Central memory CD8-positive, alpha-beta T cell (primary cell): ENCODE measurements around the gene RANBP2.

ENCODE experiments used
- ATAC-seq: fragments of 150-1000 bp; cut with Tn5 transposase; replicated peaks from 2 replicates; pipeline ENCODE4 v1.10.0; 2022; ENCODE audit warnings: mild to moderate bottlenecking, moderate FRiP score, moderate number of reproducible peaks; ENCODE audit not compliant: poor library complexity, severe bottlenecking; ENCODE audit errors: extremely low read depth
- DNase-seq, 2 donors: peaks; one replicate each; pipeline ENCODE4 v3.0.0; 2021; ENCODE audit warnings: low spot score in 2 of 2
- H3K27ac Mint-ChIP-seq: one replicate; pipeline ENCODE4 v1.8.0; 2022; ENCODE audit warnings: low read depth, mild to moderate bottlenecking, moderate library complexity, mixed read lengths
- H3K27me3 Mint-ChIP-seq: one replicate; pipeline ENCODE4 v1.8.0; 2022; ENCODE audit warnings: mixed read lengths
- H3K36me3 Mint-ChIP-seq: one replicate; pipeline ENCODE4 v1.8.0; 2022; ENCODE audit warnings: mild to moderate bottlenecking, moderate library complexity, mixed read lengths; ENCODE audit not compliant: insufficient read depth
- H3K4me1 Mint-ChIP-seq: one replicate; pipeline ENCODE4 v1.8.0; 2022; ENCODE audit warnings: mixed read lengths
- H3K4me3 Mint-ChIP-seq: one replicate; pipeline ENCODE4 v1.8.0; 2022; ENCODE audit warnings: mild to moderate bottlenecking, moderate library complexity, mixed read lengths
- H3K9me3 Mint-ChIP-seq: one replicate; pipeline ENCODE4 v1.8.0; 2022; ENCODE audit warnings: mixed read lengths

RANBP2 gene

DNA sequence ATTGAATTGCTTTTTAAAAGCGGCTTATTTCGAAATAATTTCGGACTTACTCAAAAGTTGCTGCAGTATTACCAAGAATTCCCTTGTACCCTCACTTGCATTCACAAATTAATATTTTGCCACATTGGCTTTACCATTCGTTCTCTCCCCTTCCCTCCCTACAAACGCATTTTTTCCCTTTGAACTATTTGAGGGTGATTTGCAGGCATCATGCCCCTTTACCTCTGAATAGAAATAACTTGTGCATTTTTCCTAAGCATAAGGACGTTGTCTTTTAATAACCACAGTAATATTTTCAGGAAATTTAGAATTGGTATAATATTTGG is 67.9 kb downstream of the RANBP2 start:
- Mint-ChIP-seq H3K9me3 (no peaks in the 10 kb centered on the region), H3K27ac (peak overlapping the region; percentile 68), H3K4me3 (peak overlapping the region; percentile 97), H3K27me3 (no peaks in the 10 kb centered on the region), H3K36me3 (peaks cover 29% of the 10 kb centered on the region), H3K4me1 (peaks cover 14% of the 10 kb centered on the region)
- ATAC-seq, result no peak
- no peak for DNase-seq

- Mint-ChIP-seq H3K27ac (no peak overlapping the region), H3K4me1 (no peaks in the 10 kb centered on the region), H3K36me3 (peaks cover 20% of the 10 kb centered on the region)
Observed at GRCh38 chr2:108803045-108803736, 83.9 kb downstream of the RANBP2 start.

DNA sequence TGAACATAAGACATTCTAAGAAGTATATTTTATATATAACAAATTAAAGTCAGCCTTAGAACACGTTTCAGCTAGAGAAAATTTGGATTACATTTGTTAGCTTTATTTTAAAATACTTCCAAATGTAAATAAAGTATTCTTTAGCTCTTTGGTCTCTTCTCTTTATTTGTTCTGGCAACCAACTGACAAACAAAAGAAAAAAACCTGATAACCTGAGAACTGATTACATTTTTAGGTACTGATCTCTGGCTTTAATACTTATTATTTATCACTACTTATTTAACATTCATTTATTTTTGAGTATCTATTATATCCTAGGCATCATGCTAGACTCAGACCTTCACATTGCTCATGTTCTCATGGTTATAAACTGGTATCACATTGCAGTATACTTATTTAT is 85.8 kb downstream of the RANBP2 start:
- ATAC-seq, result no peak
- Mint-ChIP-seq H3K27me3 (no peaks in the 10 kb centered on the region), H3K4me1 (no peaks in the 10 kb centered on the region), H3K9me3 (peaks cover 1% of the 10 kb centered on the region), H3K4me3 (no peak overlapping the region), H3K36me3 (peaks cover 15% of the 10 kb centered on the region), H3K27ac (no peak overlapping the region)
- DNase-seq, result no peak

More at GRCh38 chr2:108803045-108803736, 83.9 kb downstream of the RANBP2 start:
- DNase-seq (no peak), ATAC-seq (no peak)
- no peak overlapping the region for H3K4me3 Mint-ChIP-seq
- no peaks in the 10 kb centered on the region for H3K27me3 Mint-ChIP-seq
- no peaks in the 10 kb centered on the region for H3K9me3 Mint-ChIP-seq

- no peak for DNase-seq
- no peaks in the 10 kb centered on the region for H3K4me1 Mint-ChIP-seq
- no peaks in the 10 kb centered on the region for H3K27me3 Mint-ChIP-seq
- no peak overlapping the region for H3K4me3 Mint-ChIP-seq
- peaks cover 16% of the 10 kb centered on the region for H3K36me3 Mint-ChIP-seq
- peaks cover 7% of the 10 kb centered on the region for H3K9me3 Mint-ChIP-seq
- no peak overlapping the region for H3K27ac Mint-ChIP-seq
- no peak for ATAC-seq
Observed at GRCh38 chr2:108805782-108806181, 86.5 kb downstream of the RANBP2 start.

DNA sequence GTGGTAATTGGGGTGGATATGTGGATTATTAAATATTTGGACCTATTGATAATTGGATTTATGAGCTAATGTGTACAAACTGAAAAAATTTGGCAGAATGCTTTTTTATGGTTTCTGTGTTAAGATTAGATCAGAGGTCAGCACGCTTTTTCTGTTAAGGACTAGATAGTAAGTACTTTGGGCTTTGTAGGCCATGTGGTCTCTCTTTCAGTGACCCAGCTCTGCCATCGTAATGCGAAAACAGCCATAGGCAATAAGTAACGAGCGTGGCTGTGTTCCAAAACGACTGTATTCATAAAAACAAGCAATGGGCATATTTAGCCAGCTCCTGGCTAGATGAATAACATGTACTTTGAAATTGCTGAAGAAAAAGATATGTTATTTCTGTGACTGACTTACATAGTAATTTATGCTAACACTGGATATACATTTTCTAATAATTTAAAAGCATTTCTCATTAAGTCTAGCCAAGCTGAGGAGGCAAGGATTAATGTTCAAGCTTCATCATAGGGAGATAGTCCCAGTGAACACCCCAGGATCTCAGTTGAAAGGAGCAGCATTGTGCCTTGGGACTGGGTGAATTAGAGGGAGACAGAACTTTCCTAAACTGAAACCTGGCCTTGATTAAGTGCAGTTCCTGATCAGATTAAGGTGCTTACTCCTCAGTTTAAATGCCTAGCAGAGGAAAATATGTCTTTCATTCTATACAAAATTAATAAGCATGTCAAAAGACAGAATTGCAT is 87.3 kb downstream of the RANBP2 start:
- no peaks in the 10 kb centered on the region for H3K4me1 Mint-ChIP-seq
- H3K36me3 Mint-ChIP-seq, result peaks cover 16% of the 10 kb centered on the region
- H3K27ac Mint-ChIP-seq, result no peak overlapping the region
- no peak overlapping the region for H3K4me3 Mint-ChIP-seq
- no peaks in the 10 kb centered on the region for H3K27me3 Mint-ChIP-seq
- DNase-seq (no peak), ATAC-seq (no peak)
- H3K9me3 Mint-ChIP-seq, result peaks cover 7% of the 10 kb centered on the region

- H3K36me3 Mint-ChIP-seq, result peaks cover 24% of the 10 kb centered on the region
- no peak overlapping the region for H3K27ac Mint-ChIP-seq
- DNase-seq, result no peak
- no peak for ATAC-seq
- peaks cover 7% of the 10 kb centered on the region for H3K9me3 Mint-ChIP-seq
- H3K27me3 Mint-ChIP-seq, result no peaks in the 10 kb centered on the region
- H3K4me1 Mint-ChIP-seq, result no peaks in the 10 kb centered on the region
- no peak overlapping the region for H3K4me3 Mint-ChIP-seq
Observed at GRCh38 chr2:108809936-108810335, 90.7 kb downstream of the RANBP2 start.

GRCh38 chr2:108810993-108811957 is 92.0 kb downstream of the RANBP2 start:
- Mint-ChIP-seq H3K36me3 (peaks cover 20% of the 10 kb centered on the region), H3K4me1 (no peaks in the 10 kb centered on the region), H3K27ac (peak overlapping the region; percentile 39), H3K4me3 (no peak overlapping the region), H3K27me3 (no peaks in the 10 kb centered on the region), H3K9me3 (peaks cover 7% of the 10 kb centered on the region)
- DNase-seq (no peak), ATAC-seq (no peak)

DNA sequence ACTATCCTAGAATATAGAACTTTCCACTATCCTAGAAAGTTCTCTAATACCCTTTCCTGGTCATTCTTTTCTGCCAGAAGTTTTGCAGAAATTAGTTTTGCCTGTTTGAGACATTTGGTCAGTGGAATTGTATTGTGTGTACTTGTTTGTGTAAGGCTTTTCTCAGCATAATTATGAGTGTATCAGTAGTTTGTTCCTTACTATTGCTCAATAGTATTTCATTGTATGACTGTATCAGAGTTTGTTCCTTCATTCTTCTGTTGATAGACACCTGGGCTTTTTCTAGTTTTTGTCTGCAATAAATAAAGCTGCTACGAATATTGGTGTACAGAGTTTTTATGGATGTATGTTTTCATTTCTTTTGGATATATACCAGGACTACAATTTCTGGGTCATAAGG is 94.5 kb downstream of the RANBP2 start:
- Mint-ChIP-seq H3K27ac (no peak overlapping the region), H3K4me1 (no peaks in the 10 kb centered on the region), H3K27me3 (no peaks in the 10 kb centered on the region), H3K36me3 (peaks cover 20% of the 10 kb centered on the region), H3K9me3 (peaks cover 7% of the 10 kb centered on the region), H3K4me3 (no peak overlapping the region)
- no peak for ATAC-seq
- no peak for DNase-seq

DNA sequence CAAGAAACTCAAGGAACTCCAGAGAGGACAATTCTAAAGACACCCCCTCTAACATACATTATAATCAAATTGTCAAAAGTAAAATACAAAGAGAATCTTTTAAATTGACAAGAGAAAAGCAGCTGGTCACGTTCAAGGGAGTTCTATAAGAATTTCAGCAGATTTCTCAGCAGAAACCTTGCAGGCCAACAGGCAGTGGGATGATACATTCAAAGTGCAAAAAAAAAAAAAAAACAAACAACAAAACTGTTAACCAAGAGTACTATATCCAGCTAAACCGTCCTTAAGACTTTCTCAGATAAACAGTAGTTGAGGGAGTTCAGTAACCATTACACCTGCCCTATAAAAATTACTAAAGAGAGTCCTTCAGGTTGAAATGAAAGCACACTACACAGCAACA is 101.2 kb downstream of the RANBP2 start:
- no peaks in the 10 kb centered on the region for H3K27me3 Mint-ChIP-seq
- H3K27ac Mint-ChIP-seq, result no peak overlapping the region
- no peak overlapping the region for H3K4me3 Mint-ChIP-seq
- DNase-seq (no peak), ATAC-seq (no peak)
- peaks cover 6% of the 10 kb centered on the region for H3K9me3 Mint-ChIP-seq
- H3K4me1 Mint-ChIP-seq, result no peaks in the 10 kb centered on the region
- peaks cover 7% of the 10 kb centered on the region for H3K36me3 Mint-ChIP-seq

DNA sequence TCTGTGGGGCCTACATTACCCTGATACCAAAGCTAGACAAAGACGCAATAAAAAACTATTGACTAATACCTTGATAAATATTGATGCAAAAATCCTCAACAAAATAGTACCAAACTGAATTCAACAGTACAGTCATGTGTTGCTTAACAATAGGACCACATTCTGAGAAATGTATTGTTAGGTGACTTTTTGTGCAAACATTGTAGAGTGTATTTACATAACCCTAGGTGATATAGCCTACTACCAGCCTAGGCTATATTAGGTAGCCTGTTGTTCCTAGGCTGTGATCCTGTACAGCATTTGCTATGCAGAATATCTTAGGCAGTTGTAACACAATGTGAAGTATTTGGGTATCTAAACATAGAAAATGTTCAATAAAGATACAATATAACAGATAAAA is 104.0 kb downstream of the RANBP2 start:
- Mint-ChIP-seq H3K27me3 (no peaks in the 10 kb centered on the region), H3K27ac (no peak overlapping the region), H3K9me3 (peaks cover 6% of the 10 kb centered on the region), H3K4me1 (no peaks in the 10 kb centered on the region), H3K36me3 (peaks cover 3% of the 10 kb centered on the region), H3K4me3 (no peak overlapping the region)
- no peak for DNase-seq
- ATAC-seq, result no peak

DNA sequence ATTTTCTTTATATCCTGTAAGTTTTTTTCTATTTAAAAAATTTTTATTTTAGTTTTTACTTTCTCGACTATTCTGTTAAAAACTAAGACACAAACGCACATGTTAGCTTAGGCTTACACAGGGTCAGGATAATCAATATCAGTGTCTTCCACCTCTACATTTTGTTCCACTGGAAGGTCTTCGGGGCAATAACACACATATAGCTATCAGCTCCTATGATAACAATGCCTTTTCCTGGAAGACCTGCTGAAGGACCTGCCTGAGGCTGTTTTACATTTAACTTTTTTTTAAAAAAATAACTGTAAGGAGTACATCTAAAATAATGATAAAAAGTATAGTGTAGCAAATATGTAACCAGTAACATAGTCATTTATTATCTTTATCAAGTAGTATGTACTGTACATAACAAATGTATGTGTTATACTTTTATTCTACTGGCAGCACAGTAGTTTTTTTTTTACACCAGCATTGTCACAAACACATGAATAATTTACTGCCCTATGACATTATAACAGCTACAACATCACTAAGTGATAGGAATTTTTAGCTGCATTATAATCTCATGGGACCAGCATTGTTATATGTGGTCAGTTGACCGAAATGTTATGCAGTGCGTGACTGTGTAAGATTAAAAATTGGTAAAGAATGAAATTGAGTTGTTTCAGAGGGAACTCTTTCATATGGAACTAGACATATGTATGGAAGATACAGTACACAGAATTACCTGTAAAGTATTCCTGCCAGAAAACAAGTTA is 105.2 kb downstream of the RANBP2 start:
- Mint-ChIP-seq H3K9me3 (peaks cover 5% of the 10 kb centered on the region), H3K4me3 (no peak overlapping the region), H3K36me3 (peaks cover 4% of the 10 kb centered on the region), H3K27ac (no peak overlapping the region), H3K4me1 (no peaks in the 10 kb centered on the region), H3K27me3 (no peaks in the 10 kb centered on the region)
- DNase-seq, result no peak
- ATAC-seq, result no peak

- Mint-ChIP-seq H3K27ac (no peak overlapping the region), H3K36me3 (peaks cover 4% of the 10 kb centered on the region), H3K4me3 (no peak overlapping the region), H3K9me3 (no peaks in the 10 kb centered on the region), H3K4me1 (no peaks in the 10 kb centered on the region), H3K27me3 (no peaks in the 10 kb centered on the region)
- ATAC-seq (no peak), DNase-seq (no peak)
Observed at GRCh38 chr2:108825254-108825653, 106.0 kb downstream of the RANBP2 start.
